Cardiac muscle cell (in vitro differentiated cells and primary cell): Measurements from ENCODE around the gene NFATC1. TPM values are rescaled to one million over a fixed set of nuclear protein-coding genes. Genes with fewer than 3 reads are reported as not detected.
A peak's percentile ranks its signal among the peaks of the same experiment; 100 is the strongest.

ENCODE experiments used
- DNase-seq, 2 donors: peaks; one replicate each; pipeline versions ENCODE4 v3.0.0 to v3.0.0-alpha.2; 2010 to 2017; ENCODE audit warnings: low read depth in 1 of 2, low spot score in 1 of 2
- H3K27ac ChIP-seq: fragments of 200-600 bp; sonication (generic); 2 replicates; pipeline ENCODE4 v1.5.1; 2016
- H3K27me3 ChIP-seq: fragments of 200-600 bp; sonication (generic); 2 replicates; pipeline ENCODE4 v1.6.0; 2016; ENCODE audit warnings: control low read depth
- H3K36me3 ChIP-seq: fragments of 200-600 bp; sonication (generic); 2 replicates; pipeline ENCODE4 v1.5.1; 2016; ENCODE audit warnings: control low read depth
- H3K4me1 ChIP-seq: fragments of 200-600 bp; sonication (generic); 2 replicates; pipeline ENCODE4 v1.8.1; 2017; ENCODE audit warnings: low read depth, mild to moderate bottlenecking, mixed run types
- H3K4me3 ChIP-seq: fragments of 200-600 bp; sonication (generic); 2 replicates; pipeline ENCODE4 v1.5.1; 2016; ENCODE audit warnings: mild to moderate bottlenecking
- H3K9me3 ChIP-seq: fragments of 200-600 bp; sonication (generic); 2 replicates; pipeline ENCODE4 v1.5.1; 2017; ENCODE audit warnings: low read depth, mild to moderate bottlenecking, control low read depth
- polyA plus RNA-seq: library from polyadenylated mRNA; unstranded; fragments of >200 nt; fragmentation: Nextera tagmentation; extraction: Ambion mirVana; gene quantifications from 2 replicates; pipeline ENCODE4 v1.2.1, GENCODE V29; 2016
- total RNA-seq: library from RNA; depleted of rRNA; stranded (reverse); fragments of >200 nt; gene quantifications from 2 replicates; pipeline ENCODE4 v1.2.3, GENCODE V29; 2016
- TF ChIP-seq, protein P1 (sequence below): IDR thresholded peaks from 2 replicates; pipeline ENCODE4 v1.5.1; 2012; ENCODE audit warnings: low read depth, mild to moderate bottlenecking, low read length

Gene NFATC1
- total and polyA plus RNA-seq, 2 experiments from 2014 or later = 10.8 to 11.7 TPM

- Histone ChIP-seq H3K4me1 (no peaks in the 10 kb centered on the region), H3K27me3 (no peaks in the 10 kb centered on the region), H3K9me3 (no peaks in the 10 kb centered on the region), H3K4me3 (no peak overlapping the region), H3K36me3 (no peaks in the 10 kb centered on the region), H3K27ac (no peak overlapping the region)
- DNase-seq = no peak
- TF ChIP-seq, protein P1, sequence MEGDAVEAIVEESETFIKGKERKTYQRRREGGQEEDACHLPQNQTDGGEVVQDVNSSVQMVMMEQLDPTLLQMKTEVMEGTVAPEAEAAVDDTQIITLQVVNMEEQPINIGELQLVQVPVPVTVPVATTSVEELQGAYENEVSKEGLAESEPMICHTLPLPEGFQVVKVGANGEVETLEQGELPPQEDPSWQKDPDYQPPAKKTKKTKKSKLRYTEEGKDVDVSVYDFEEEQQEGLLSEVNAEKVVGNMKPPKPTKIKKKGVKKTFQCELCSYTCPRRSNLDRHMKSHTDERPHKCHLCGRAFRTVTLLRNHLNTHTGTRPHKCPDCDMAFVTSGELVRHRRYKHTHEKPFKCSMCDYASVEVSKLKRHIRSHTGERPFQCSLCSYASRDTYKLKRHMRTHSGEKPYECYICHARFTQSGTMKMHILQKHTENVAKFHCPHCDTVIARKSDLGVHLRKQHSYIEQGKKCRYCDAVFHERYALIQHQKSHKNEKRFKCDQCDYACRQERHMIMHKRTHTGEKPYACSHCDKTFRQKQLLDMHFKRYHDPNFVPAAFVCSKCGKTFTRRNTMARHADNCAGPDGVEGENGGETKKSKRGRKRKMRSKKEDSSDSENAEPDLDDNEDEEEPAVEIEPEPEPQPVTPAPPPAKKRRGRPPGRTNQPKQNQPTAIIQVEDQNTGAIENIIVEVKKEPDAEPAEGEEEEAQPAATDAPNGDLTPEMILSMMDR = no peak
These were observed 37.7 kb downstream of the NFATC1 start for GRCh38 chr18:79433431-79433830.

- TF ChIP-seq, protein P1 = no peak
These were observed 39.1 kb downstream of the NFATC1 start for GRCh38 chr18:79434607-79435401.

DNA sequence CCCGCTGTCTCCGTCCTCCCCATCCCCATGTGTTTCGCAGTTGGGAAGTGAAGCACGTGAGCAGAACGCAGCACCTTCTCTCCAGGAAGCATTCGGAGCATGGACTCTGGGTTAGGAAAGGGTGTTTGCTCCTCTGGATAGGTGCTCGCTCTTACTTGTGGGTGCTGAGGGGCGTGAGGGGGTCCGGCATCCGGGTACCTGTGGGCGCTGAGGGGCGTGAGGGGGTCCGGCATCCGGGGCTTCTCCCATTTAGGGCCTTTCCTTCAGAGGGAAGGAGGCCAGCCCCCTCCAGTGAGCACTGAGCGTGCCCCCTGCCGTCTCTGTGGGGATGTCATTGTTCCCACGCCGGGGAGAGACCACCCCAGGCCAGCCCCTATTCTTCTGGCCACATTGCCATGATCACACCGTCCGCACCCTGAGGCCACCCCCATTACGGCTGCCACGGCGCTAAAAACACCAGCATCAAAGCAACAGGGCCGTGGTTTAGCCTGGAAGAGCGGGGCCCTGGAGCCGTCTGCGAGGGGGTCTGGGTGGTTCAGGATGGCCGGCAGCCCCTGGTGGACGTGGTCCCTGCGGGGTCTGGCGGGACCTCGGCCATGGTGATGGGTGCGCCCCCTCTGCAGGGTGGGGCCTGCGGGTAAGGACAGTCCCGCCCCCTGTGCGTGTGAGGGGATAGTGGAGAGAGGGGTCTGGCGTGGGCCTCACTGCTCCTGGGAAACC lies 41.0 kb downstream of the NFATC1 start:
- DNase-seq = no peak
- no peaks in the 10 kb centered on the region for H3K27me3 ChIP-seq
- H3K4me1 ChIP-seq = no peaks in the 10 kb centered on the region
- TF ChIP-seq, protein P1 = no peak
- H3K27ac ChIP-seq = no peak overlapping the region
- no peak overlapping the region for H3K4me3 ChIP-seq
- no peaks in the 10 kb centered on the region for H3K9me3 ChIP-seq
- H3K36me3 ChIP-seq = no peaks in the 10 kb centered on the region

More at GRCh38 chr18:79434607-79435401, 39.1 kb downstream of the NFATC1 start:
- Histone ChIP-seq H3K9me3 (no peaks in the 10 kb centered on the region), H3K27ac (no peak overlapping the region), H3K4me3 (no peak overlapping the region), H3K4me1 (no peaks in the 10 kb centered on the region), H3K36me3 (no peaks in the 10 kb centered on the region), H3K27me3 (no peaks in the 10 kb centered on the region)
- no peak for DNase-seq

DNA sequence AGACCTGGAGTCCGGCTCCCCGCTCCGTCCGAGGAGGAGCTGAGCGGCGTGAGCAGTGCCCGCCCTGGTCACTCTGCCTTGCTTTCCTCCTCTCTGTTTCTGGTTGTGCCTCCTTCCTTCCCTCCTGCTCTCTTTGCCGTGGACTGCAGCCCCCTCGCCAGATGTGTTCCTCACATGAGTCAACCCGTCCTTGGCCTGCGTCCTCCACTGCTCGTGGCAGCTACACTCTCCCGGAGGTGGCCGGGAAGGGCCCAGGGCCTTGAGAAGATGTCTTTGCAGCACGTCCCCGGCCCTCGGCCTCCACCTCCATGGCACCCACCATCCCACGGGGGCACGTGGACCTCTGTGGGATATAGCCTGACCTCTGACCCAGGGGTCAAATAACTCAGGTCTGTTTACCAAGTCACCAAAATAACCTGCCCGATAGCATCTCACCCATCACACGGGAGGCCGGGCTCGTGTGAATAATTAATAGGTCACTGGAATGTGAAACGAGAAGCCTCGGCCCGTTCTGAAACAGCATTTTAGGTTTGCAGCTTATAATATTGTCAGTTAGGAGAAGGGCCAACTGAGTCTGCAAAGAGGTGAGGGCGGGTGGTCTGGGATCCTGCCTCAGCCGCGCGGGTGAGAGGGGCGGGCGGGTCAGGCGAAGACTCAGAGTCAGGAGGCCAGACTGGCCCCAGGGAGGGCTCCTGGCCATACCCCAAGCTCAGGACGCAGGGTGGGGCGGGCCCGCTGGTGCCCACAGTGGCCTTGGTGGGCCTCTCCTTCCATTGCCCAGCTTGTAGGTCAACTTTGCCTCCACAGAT lies 42.6 kb downstream of the NFATC1 start:
- Histone ChIP-seq H3K36me3 (no peaks in the 10 kb centered on the region), H3K4me3 (no peak overlapping the region), H3K27me3 (no peaks in the 10 kb centered on the region), H3K27ac (no peak overlapping the region), H3K4me1 (no peaks in the 10 kb centered on the region), H3K9me3 (no peaks in the 10 kb centered on the region)
- TF ChIP-seq, protein P1 = no peak
- no peak for DNase-seq

DNA sequence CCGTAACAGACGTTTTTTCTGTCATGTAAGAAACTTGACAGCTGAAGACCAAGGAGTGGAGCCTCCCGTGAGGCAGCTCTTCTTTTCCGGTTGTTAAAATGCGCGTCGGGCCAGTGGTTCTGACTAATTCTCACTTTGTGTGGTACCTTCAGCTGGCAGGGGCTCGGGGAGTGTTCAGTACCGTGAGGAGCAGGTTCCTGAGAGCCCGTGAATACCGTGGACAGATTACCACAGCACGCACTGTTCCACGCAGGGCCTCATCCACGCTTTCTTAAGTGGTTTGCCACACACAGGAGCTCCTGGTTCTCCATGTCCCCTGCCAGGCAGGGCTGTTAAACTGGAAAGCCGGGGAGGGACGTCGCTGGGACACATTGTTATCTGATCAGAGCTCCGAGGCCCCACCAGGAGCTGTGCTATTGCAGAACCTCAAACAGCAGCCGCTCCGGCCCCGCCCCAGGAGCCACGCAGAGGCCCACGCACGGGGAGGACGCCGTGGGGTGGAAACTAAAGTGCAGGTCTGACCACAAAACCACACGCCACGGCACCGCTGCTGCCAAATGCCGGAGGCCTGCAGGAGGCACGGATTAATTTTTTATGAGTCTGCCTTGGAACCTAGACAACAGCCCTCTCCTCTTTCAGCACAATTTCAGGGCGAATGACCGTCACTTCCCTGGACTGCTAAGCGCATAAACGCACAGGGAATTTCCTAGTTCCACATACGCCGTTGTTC lies 43.3 kb downstream of the NFATC1 start:
- H3K27me3 ChIP-seq = no peaks in the 10 kb centered on the region
- TF ChIP-seq, protein P1 = no peak
- H3K27ac ChIP-seq = no peak overlapping the region
- H3K9me3 ChIP-seq = no peaks in the 10 kb centered on the region
- H3K4me3 ChIP-seq = no peak overlapping the region
- H3K36me3 ChIP-seq = no peaks in the 10 kb centered on the region
- peak in 1 of 2 donors; percentile 13 for DNase-seq
- no peaks in the 10 kb centered on the region for H3K4me1 ChIP-seq
